ENCODE data around the gene BOD1. TPM values are rescaled to one million over a fixed set of nuclear protein-coding genes. Genes with fewer than 3 reads are reported as not detected.
A peak's percentile ranks its signal among the peaks of the same experiment; 100 is the strongest.

The BOD1 gene
- total and polyA plus RNA-seq, 9 of the 15 experiments (the other 6 are each of a cell fraction or from before 2014, with no cell fraction given), result 10.1 to 31.6 (median 22.6) TPM

DNA sequence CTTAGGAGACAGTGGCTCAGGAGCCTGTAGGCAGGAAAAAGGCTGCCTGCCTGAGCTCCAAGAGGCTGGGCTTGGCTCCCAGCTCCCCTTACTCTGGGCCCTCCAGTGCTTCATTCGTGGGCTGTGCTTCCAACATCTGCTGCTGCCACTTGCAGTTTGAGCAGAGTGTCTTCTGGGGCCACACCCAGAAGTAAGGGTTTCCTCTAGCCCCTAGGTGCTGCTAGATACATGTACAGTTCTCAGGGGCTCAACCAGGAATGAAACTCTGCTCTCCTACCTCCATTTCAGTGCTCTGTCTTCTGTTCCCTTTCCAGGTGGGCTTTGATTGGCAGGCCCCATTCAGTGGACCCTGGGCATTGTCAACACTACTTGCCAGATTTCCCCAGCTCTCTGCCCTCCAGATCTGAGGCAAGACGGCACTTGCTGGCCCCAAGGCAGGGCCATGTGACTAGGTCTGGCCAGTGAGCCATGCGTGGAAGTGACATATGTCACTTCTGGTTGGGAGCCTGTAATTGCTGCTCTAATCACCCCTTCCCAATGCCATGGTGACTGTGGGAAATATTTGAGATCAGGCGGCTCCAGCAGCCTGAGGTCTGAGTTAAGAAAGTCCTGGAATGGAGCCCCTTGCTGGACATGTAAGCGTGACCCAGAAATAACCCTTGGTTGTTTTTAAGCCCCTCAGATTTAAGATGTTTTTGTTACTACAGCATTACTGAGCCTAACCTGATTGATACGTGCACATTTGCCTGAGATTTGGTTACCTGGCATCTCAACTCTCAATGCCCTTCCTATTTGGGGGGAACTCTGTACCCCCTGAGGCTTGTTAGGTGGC, 9.4 kb upstream of the BOD1 start (continued):
- TF ChIP-seq, protein P1, sequence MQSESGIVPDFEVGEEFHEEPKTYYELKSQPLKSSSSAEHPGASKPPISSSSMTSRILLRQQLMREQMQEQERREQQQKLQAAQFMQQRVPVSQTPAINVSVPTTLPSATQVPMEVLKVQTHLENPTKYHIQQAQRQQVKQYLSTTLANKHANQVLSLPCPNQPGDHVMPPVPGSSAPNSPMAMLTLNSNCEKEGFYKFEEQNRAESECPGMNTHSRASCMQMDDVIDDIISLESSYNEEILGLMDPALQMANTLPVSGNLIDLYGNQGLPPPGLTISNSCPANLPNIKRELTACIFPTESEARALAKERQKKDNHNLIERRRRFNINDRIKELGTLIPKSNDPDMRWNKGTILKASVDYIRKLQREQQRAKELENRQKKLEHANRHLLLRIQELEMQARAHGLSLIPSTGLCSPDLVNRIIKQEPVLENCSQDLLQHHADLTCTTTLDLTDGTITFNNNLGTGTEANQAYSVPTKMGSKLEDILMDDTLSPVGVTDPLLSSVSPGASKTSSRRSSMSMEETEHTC (IDR thresholded peaks at IDR 0.05), result no peak
- TF ChIP-seq, protein P2, sequence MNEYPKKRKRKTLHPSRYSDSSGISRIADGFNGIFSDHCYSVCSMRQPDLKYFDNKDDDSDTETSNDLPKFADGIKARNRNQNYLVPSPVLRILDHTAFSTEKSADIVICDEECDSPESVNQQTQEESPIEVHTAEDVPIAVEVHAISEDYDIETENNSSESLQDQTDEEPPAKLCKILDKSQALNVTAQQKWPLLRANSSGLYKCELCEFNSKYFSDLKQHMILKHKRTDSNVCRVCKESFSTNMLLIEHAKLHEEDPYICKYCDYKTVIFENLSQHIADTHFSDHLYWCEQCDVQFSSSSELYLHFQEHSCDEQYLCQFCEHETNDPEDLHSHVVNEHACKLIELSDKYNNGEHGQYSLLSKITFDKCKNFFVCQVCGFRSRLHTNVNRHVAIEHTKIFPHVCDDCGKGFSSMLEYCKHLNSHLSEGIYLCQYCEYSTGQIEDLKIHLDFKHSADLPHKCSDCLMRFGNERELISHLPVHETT (CRISPR knock-in tag; conservative IDR thresholded peaks at IDR 0.05 in 1 of 2, IDR thresholded peaks at IDR 0.05 in 1 of 2), result 0 out of 4 replicates have a peak, but pooled peaks of 1 of the 2 experiments have one; percentile 41
- TF ChIP-seq, protein P3, sequence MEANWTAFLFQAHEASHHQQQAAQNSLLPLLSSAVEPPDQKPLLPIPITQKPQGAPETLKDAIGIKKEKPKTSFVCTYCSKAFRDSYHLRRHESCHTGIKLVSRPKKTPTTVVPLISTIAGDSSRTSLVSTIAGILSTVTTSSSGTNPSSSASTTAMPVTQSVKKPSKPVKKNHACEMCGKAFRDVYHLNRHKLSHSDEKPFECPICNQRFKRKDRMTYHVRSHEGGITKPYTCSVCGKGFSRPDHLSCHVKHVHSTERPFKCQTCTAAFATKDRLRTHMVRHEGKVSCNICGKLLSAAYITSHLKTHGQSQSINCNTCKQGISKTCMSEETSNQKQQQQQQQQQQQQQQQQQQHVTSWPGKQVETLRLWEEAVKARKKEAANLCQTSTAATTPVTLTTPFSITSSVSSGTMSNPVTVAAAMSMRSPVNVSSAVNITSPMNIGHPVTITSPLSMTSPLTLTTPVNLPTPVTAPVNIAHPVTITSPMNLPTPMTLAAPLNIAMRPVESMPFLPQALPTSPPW (CRISPR knock-in tag; IDR thresholded peaks at IDR 0.05), result no peak
- TF ChIP-seq DNMT1 (IDR thresholded peaks at IDR 0.05) (no peak), MTA1 (IDR thresholded peaks at IDR 0.05; ENCODE audit: borderline replicate concordance) (no peak), RBM25 (IDR thresholded peaks at IDR 0.05; ENCODE audit: low read depth, low read length, severe bottlenecking) (no peak), SMAD4 (CRISPR knock-in tag; conservative IDR thresholded peaks at IDR 0.05) (no peak), PTRF (tag; IDR thresholded peaks at IDR 0.05) (no peak), RAD21 (CRISPR knock-in tag; conservative IDR thresholded peaks at IDR 0.05 in 1 of 2, IDR thresholded peaks at IDR 0.05 in 1 of 2) (peak; percentile 77 to 83)
- TF ChIP-seq, protein P4, sequence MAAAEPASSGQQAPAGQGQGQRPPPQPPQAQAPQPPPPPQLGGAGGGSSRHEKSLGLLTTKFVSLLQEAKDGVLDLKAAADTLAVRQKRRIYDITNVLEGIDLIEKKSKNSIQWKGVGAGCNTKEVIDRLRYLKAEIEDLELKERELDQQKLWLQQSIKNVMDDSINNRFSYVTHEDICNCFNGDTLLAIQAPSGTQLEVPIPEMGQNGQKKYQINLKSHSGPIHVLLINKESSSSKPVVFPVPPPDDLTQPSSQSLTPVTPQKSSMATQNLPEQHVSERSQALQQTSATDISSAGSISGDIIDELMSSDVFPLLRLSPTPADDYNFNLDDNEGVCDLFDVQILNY (CRISPR knock-in tag; IDR thresholded peaks at IDR 0.05), result no peak
- TF ChIP-seq, protein P5, sequence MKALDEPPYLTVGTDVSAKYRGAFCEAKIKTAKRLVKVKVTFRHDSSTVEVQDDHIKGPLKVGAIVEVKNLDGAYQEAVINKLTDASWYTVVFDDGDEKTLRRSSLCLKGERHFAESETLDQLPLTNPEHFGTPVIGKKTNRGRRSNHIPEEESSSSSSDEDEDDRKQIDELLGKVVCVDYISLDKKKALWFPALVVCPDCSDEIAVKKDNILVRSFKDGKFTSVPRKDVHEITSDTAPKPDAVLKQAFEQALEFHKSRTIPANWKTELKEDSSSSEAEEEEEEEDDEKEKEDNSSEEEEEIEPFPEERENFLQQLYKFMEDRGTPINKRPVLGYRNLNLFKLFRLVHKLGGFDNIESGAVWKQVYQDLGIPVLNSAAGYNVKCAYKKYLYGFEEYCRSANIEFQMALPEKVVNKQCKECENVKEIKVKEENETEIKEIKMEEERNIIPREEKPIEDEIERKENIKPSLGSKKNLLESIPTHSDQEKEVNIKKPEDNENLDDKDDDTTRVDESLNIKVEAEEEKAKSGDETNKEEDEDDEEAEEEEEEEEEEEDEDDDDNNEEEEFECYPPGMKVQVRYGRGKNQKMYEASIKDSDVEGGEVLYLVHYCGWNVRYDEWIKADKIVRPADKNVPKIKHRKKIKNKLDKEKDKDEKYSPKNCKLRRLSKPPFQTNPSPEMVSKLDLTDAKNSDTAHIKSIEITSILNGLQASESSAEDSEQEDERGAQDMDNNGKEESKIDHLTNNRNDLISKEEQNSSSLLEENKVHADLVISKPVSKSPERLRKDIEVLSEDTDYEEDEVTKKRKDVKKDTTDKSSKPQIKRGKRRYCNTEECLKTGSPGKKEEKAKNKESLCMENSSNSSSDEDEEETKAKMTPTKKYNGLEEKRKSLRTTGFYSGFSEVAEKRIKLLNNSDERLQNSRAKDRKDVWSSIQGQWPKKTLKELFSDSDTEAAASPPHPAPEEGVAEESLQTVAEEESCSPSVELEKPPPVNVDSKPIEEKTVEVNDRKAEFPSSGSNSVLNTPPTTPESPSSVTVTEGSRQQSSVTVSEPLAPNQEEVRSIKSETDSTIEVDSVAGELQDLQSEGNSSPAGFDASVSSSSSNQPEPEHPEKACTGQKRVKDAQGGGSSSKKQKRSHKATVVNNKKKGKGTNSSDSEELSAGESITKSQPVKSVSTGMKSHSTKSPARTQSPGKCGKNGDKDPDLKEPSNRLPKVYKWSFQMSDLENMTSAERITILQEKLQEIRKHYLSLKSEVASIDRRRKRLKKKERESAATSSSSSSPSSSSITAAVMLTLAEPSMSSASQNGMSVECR (CRISPR knock-in tag; IDR thresholded peaks at IDR 0.05), result no peak
- TF ChIP-seq, protein P6, sequence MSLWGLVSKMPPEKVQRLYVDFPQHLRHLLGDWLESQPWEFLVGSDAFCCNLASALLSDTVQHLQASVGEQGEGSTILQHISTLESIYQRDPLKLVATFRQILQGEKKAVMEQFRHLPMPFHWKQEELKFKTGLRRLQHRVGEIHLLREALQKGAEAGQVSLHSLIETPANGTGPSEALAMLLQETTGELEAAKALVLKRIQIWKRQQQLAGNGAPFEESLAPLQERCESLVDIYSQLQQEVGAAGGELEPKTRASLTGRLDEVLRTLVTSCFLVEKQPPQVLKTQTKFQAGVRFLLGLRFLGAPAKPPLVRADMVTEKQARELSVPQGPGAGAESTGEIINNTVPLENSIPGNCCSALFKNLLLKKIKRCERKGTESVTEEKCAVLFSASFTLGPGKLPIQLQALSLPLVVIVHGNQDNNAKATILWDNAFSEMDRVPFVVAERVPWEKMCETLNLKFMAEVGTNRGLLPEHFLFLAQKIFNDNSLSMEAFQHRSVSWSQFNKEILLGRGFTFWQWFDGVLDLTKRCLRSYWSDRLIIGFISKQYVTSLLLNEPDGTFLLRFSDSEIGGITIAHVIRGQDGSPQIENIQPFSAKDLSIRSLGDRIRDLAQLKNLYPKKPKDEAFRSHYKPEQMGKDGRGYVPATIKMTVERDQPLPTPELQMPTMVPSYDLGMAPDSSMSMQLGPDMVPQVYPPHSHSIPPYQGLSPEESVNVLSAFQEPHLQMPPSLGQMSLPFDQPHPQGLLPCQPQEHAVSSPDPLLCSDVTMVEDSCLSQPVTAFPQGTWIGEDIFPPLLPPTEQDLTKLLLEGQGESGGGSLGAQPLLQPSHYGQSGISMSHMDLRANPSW (CRISPR knock-in tag; IDR thresholded peaks at IDR 0.05), result no peak

Data from K562 (cell line).